GM12891 (cell line): ENCODE results near the gene ANO10.

Source experiments
- PAX5 ChIP-seq: IDR thresholded peaks from 2 replicates; pipeline ENCODE4 v1.6.1; 2011; ENCODE audit warnings: low read length, moderate library complexity, mild to moderate bottlenecking; ENCODE audit not compliant: insufficient read depth, severe bottlenecking
- POLR2A ChIP-seq: IDR thresholded peaks from 2 replicates; pipeline ENCODE4 v1.6.1; 2011; ENCODE audit warnings: low read depth, low read length, control low read depth
- POLR2AphosphoS5 ChIP-seq: IDR thresholded peaks from 2 replicates; pipeline ENCODE4 v1.6.1; 2011; ENCODE audit warnings: low read depth, low read length, control low read depth
- POU2F2 ChIP-seq: IDR thresholded peaks from 2 replicates; pipeline ENCODE4 v1.6.1; 2011; ENCODE audit warnings: low read depth, mild to moderate bottlenecking, control low read depth, low read length, moderate library complexity
- SPI1 ChIP-seq: IDR thresholded peaks from 2 replicates; pipeline ENCODE4 v1.6.1; 2011; ENCODE audit warnings: low read depth, low read length, control low read depth
- TAF1 ChIP-seq: IDR thresholded peaks from 2 replicates; pipeline ENCODE4 v1.6.1; 2011; ENCODE audit warnings: low read depth, low read length, control low read depth

GRCh38 chr3:43641306-43642114, 19.7 kb upstream of the ANO10 start:
- no peak for TF ChIP-seq TAF1
- no peak for TF ChIP-seq POLR2A
- TF ChIP-seq POLR2AphosphoS5 = no peak
- TF ChIP-seq POU2F2 = no peak
- no peak for TF ChIP-seq SPI1
- TF ChIP-seq PAX5 = no peak
